SK-N-SH treated with all-trans-retinoic acid at 6 μM for 48 hours (cell line): ENCODE results near the gene BICC1.

Experiments used
- ESRRG ChIP-seq: fragments of 250-450 bp; sonication (Bioruptor Pico); IDR thresholded peaks from 2 replicates; pipeline ENCODE4 v1.6.1; 2021; ENCODE audit warnings: mild to moderate bottlenecking
- GLIS3 ChIP-seq: fragments of 250-450 bp; sonication (Bioruptor Pico); IDR thresholded peaks from 2 replicates; pipeline ENCODE4 v1.5.0; 2020; ENCODE audit warnings: mild to moderate bottlenecking, moderate library complexity
- OSR1 ChIP-seq: fragments of 250-450 bp; sonication (Bioruptor Pico); IDR thresholded peaks from 2 replicates; pipeline ENCODE4 v1.8.0; 2022; ENCODE audit warnings: moderate library complexity, mild to moderate bottlenecking, inconsistent platforms
- RARB ChIP-seq: fragments of 250-450 bp; sonication (Bioruptor Pico); IDR thresholded peaks from 2 replicates; pipeline ENCODE4 v1.8.0; 2021; ENCODE audit warnings: mild to moderate bottlenecking, moderate library complexity
- TOX ChIP-seq: fragments of 250-450 bp; sonication (Bioruptor Pico); IDR thresholded peaks from 2 replicates; pipeline ENCODE4 v1.8.0; 2021; ENCODE audit warnings: mild to moderate bottlenecking, moderate library complexity, borderline replicate concordance
- TF ChIP-seq, protein P1 (sequence below): fragments of 250-450 bp; sonication (Bioruptor Pico); IDR thresholded peaks from 2 replicates; pipeline ENCODE4 v1.5.1; 2021; ENCODE audit warnings: mild to moderate bottlenecking, moderate library complexity

- TF ChIP-seq GLIS3 (CRISPR knock-in tag) (no peak), RARB (no peak), TOX (no peak), ESRRG (CRISPR knock-in tag) (no peak), OSR1 (CRISPR knock-in tag) (no peak)
- TF ChIP-seq, protein P1, sequence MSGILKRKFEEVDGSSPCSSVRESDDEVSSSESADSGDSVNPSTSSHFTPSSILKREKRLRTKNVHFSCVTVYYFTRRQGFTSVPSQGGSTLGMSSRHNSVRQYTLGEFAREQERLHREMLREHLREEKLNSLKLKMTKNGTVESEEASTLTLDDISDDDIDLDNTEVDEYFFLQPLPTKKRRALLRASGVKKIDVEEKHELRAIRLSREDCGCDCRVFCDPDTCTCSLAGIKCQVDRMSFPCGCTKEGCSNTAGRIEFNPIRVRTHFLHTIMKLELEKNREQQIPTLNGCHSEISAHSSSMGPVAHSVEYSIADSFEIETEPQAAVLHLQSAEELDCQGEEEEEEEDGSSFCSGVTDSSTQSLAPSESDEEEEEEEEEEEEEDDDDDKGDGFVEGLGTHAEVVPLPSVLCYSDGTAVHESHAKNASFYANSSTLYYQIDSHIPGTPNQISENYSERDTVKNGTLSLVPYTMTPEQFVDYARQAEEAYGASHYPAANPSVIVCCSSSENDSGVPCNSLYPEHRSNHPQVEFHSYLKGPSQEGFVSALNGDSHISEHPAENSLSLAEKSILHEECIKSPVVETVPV (CRISPR knock-in tag) = no peak
Measured at GRCh38 chr10:58653139-58653538, 140.5 kb downstream of the BICC1 start.
